Measurements from ENCODE around the gene ASIC4. TPM values are rescaled to one million over a fixed set of nuclear protein-coding genes. Genes with fewer than 3 reads are reported as not detected.

Gene ASIC4
- total RNA-seq, 1 experiment from 2014 or later = 0.79 TPM

DNA sequence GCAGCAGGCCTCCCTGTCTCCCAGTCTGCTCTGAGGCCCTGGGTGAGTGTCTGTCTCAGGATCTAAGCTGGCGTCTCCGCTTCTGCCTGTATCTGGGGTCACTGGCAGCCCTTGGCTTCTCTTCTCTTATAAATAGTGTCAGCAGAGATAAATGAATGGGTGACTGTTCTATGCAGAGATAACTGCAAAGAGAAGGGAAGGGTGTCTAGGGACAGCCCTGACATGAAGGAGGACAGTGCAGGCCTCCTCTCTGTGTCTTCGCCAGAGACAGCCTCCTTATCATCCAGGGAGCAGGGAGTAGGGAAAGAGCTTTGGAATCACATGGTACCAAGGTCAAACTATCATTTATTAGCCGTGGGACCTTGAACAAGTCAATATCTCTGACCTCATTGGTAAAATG is 43.9 kb upstream of the ASIC4 start:
- ATAC-seq (no peak), DNase-seq (ENCODE audit: low spot score) (no peak)
- TF ChIP-seq, protein P1, sequence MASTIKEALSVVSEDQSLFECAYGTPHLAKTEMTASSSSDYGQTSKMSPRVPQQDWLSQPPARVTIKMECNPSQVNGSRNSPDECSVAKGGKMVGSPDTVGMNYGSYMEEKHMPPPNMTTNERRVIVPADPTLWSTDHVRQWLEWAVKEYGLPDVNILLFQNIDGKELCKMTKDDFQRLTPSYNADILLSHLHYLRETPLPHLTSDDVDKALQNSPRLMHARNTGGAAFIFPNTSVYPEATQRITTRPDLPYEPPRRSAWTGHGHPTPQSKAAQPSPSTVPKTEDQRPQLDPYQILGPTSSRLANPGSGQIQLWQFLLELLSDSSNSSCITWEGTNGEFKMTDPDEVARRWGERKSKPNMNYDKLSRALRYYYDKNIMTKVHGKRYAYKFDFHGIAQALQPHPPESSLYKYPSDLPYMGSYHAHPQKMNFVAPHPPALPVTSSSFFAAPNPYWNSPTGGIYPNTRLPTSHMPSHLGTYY (CRISPR knock-in tag; IDR thresholded peaks at IDR 0.05) = no peak
- TF ChIP-seq EMX1 (CRISPR knock-in tag; IDR thresholded peaks at IDR 0.05) (no peak), ELF4 (CRISPR knock-in tag; IDR thresholded peaks at IDR 0.05; ENCODE audit: low read depth) (no peak), ZNF138 (CRISPR knock-in tag; conservative IDR thresholded peaks at IDR 0.05) (no peak), TP53 (CRISPR knock-in tag; IDR thresholded peaks at IDR 0.05) (no peak), JAZF1 (CRISPR knock-in tag; IDR thresholded peaks at IDR 0.05) (no peak), HMGA2 (CRISPR knock-in tag; IDR thresholded peaks at IDR 0.05) (no peak), ZNF219 (CRISPR knock-in tag; IDR thresholded peaks at IDR 0.05; ENCODE audit: borderline replicate concordance) (no peak)
- TF ChIP-seq, protein P2, sequence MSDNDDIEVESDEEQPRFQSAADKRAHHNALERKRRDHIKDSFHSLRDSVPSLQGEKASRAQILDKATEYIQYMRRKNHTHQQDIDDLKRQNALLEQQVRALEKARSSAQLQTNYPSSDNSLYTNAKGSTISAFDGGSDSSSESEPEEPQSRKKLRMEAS (CRISPR knock-in tag; IDR thresholded peaks at IDR 0.05) = no peak
- TF ChIP-seq, protein P3, sequence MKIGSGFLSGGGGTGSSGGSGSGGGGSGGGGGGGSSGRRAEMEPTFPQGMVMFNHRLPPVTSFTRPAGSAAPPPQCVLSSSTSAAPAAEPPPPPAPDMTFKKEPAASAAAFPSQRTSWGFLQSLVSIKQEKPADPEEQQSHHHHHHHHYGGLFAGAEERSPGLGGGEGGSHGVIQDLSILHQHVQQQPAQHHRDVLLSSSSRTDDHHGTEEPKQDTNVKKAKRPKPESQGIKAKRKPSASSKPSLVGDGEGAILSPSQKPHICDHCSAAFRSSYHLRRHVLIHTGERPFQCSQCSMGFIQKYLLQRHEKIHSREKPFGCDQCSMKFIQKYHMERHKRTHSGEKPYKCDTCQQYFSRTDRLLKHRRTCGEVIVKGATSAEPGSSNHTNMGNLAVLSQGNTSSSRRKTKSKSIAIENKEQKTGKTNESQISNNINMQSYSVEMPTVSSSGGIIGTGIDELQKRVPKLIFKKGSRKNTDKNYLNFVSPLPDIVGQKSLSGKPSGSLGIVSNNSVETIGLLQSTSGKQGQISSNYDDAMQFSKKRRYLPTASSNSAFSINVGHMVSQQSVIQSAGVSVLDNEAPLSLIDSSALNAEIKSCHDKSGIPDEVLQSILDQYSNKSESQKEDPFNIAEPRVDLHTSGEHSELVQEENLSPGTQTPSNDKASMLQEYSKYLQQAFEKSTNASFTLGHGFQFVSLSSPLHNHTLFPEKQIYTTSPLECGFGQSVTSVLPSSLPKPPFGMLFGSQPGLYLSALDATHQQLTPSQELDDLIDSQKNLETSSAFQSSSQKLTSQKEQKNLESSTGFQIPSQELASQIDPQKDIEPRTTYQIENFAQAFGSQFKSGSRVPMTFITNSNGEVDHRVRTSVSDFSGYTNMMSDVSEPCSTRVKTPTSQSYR (CRISPR knock-in tag; IDR thresholded peaks at IDR 0.05) = no peak
- TF ChIP-seq, protein P4, sequence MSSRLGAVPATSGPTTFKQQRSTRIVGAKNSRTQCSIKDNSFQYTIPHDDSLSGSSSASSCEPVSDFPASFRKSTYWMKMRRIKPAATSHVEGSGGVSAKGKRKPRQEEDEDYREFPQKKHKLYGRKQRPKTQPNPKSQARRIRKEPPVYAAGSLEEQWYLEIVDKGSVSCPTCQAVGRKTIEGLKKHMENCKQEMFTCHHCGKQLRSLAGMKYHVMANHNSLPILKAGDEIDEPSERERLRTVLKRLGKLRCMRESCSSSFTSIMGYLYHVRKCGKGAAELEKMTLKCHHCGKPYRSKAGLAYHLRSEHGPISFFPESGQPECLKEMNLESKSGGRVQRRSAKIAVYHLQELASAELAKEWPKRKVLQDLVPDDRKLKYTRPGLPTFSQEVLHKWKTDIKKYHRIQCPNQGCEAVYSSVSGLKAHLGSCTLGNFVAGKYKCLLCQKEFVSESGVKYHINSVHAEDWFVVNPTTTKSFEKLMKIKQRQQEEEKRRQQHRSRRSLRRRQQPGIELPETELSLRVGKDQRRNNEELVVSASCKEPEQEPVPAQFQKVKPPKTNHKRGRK (CRISPR knock-in tag; IDR thresholded peaks at IDR 0.05; ENCODE audit: borderline replicate concordance) = no peak
- no peaks in the 10 kb centered on the region; the same call in 1 of the 2 replicates for H3K27me3 Mint-ChIP-seq (ENCODE audit: low read depth)
- no peak overlapping the region for H3K27ac Mint-ChIP-seq
- H3K4me1 Mint-ChIP-seq = peaks cover 4% of the 10 kb centered on the region; the same call in 1 of the 2 replicates
- H3K36me3 Mint-ChIP-seq = no peaks in the 10 kb centered on the region
- H3K9me3 Mint-ChIP-seq = no peaks in the 10 kb centered on the region
- ChIA-PET POLR2A (no interaction called here), CTCF (interaction anchor here (1.9 to 35.9 kb wide), 3 partner anchors 11 to 55 kb away, joined by 8 to 2316 read pairs (median 9); partner anchors contain the start of genes ASIC4, CHPF and TMEM198)
- no peak overlapping the region for H3K4me3 Mint-ChIP-seq

DNA sequence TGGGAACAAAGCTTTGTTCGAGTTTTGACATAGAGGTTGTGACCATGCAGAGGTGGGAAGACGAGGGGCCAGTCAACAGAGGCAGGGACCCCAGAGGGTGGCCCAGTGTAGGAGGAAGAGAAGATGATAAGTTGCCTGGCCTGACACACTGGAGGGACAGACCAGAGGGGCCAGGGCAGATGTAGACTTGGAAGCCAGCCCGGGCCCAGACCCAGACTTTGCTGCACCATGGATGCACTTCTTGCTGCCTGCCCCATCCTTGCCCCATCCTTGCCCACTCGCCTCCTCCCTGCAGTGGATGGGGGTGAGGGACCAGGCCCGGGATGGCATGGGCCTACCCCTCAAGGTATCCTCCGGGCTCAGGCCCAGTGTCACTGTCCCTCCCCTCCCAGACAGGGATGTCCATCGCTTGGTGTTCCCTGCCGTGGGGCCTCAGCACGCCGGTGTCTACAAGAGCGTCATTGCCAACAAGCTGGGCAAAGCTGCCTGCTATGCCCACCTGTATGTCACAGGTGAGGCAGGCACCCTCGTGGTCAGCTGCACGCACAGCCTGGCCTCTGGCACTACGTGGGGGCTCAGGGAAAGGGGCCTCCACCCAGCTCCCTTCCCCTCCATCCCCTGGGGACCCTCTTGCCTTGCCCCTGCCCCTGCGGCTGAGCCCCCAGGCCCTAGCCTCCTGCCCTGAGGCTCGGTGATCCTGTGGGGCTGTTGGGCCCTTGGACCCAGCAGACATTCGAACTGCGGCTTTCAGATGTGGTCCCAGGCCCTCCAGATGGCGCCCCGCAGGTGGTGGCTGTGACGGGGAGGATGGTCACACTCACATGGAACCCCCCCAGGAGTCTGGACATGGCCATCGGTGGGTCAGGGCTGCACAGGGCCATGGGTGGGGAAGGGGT is 42.6 kb upstream of the ASIC4 start:
- Mint-ChIP-seq H3K4me1 (peaks cover 12% of the 10 kb centered on the region), H3K27ac (no peak overlapping the region), H3K9me3 (no peaks in the 10 kb centered on the region), H3K4me3 (no peak overlapping the region), H3K36me3 (no peaks in the 10 kb centered on the region), H3K27me3 (ENCODE audit: low read depth) (no peaks in the 10 kb centered on the region; the same call in 1 of the 2 replicates)
- no peak for ATAC-seq
- no peak for TF ChIP-seq FOXJ3 (CRISPR knock-in tag; IDR thresholded peaks at IDR 0.05; ENCODE audit: borderline replicate concordance)
- TF ChIP-seq, protein P5, sequence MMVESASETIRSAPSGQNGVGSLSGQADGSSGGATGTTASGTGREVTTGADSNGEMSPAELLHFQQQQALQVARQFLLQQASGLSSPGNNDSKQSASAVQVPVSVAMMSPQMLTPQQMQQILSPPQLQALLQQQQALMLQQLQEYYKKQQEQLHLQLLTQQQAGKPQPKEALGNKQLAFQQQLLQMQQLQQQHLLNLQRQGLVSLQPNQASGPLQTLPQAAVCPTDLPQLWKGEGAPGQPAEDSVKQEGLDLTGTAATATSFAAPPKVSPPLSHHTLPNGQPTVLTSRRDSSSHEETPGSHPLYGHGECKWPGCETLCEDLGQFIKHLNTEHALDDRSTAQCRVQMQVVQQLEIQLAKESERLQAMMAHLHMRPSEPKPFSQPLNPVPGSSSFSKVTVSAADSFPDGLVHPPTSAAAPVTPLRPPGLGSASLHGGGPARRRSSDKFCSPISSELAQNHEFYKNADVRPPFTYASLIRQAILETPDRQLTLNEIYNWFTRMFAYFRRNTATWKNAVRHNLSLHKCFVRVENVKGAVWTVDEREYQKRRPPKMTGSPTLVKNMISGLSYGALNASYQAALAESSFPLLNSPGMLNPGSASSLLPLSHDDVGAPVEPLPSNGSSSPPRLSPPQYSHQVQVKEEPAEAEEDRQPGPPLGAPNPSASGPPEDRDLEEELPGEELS (CRISPR knock-in tag; IDR thresholded peaks at IDR 0.05) = no peak
- no peak for TF ChIP-seq ESRRA (CRISPR knock-in tag; IDR thresholded peaks at IDR 0.05; ENCODE audit: borderline replicate concordance)
- no peak for TF ChIP-seq TCF7 (CRISPR knock-in tag; IDR thresholded peaks at IDR 0.05; ENCODE audit: low read depth)
- TF ChIP-seq, protein P6, sequence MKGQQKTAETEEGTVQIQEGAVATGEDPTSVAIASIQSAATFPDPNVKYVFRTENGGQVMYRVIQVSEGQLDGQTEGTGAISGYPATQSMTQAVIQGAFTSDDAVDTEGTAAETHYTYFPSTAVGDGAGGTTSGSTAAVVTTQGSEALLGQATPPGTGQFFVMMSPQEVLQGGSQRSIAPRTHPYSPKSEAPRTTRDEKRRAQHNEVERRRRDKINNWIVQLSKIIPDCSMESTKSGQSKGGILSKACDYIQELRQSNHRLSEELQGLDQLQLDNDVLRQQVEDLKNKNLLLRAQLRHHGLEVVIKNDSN (CRISPR knock-in tag; IDR thresholded peaks at IDR 0.05) = no peak
- no peak for TF ChIP-seq RORB (CRISPR knock-in tag; IDR thresholded peaks at IDR 0.05)
- TF ChIP-seq SOX15 (CRISPR knock-in tag; IDR thresholded peaks at IDR 0.05) = no peak
- TF ChIP-seq, protein P7, sequence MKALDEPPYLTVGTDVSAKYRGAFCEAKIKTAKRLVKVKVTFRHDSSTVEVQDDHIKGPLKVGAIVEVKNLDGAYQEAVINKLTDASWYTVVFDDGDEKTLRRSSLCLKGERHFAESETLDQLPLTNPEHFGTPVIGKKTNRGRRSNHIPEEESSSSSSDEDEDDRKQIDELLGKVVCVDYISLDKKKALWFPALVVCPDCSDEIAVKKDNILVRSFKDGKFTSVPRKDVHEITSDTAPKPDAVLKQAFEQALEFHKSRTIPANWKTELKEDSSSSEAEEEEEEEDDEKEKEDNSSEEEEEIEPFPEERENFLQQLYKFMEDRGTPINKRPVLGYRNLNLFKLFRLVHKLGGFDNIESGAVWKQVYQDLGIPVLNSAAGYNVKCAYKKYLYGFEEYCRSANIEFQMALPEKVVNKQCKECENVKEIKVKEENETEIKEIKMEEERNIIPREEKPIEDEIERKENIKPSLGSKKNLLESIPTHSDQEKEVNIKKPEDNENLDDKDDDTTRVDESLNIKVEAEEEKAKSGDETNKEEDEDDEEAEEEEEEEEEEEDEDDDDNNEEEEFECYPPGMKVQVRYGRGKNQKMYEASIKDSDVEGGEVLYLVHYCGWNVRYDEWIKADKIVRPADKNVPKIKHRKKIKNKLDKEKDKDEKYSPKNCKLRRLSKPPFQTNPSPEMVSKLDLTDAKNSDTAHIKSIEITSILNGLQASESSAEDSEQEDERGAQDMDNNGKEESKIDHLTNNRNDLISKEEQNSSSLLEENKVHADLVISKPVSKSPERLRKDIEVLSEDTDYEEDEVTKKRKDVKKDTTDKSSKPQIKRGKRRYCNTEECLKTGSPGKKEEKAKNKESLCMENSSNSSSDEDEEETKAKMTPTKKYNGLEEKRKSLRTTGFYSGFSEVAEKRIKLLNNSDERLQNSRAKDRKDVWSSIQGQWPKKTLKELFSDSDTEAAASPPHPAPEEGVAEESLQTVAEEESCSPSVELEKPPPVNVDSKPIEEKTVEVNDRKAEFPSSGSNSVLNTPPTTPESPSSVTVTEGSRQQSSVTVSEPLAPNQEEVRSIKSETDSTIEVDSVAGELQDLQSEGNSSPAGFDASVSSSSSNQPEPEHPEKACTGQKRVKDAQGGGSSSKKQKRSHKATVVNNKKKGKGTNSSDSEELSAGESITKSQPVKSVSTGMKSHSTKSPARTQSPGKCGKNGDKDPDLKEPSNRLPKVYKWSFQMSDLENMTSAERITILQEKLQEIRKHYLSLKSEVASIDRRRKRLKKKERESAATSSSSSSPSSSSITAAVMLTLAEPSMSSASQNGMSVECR (CRISPR knock-in tag; IDR thresholded peaks at IDR 0.05; ENCODE audit: borderline replicate concordance) = no peak
- ChIA-PET POLR2A (no interaction called here), CTCF (interaction anchor here (0.8 to 35.9 kb wide), 7 partner anchors 10 to 53 kb away, joined by 3 to 2316 read pairs (median 6); partner anchors contain the start of genes ASIC4, CHPF and TMEM198)
- no peak for DNase-seq (ENCODE audit: low spot score)

Data from WTC11 (cell line).